Bronchial epithelial cell (primary cell): Measurements from ENCODE around the gene ZFAND3. TPM values are rescaled to one million over a fixed set of nuclear protein-coding genes. Genes with fewer than 3 reads are reported as not detected.

ENCODE experiments used
- DNase-seq: peaks from one replicate; pipeline ENCODE4 v3.0.0-alpha.2; 2010; ENCODE audit warnings: low read depth
- FAIRE-seq: peaks from 2 replicates; lab custom pipeline; 2011; peaks lifted over from hg19 to GRCh38; lab: Jason Lieb, UNC
- H3K27me3 ChIP-seq: 2 replicates; pipeline ENCODE4 v1.5.1; 2011; ENCODE audit warnings: low read length; ENCODE audit not compliant: control insufficient read depth, insufficient read depth
- H3K36me3 ChIP-seq: 2 replicates; pipeline ENCODE4 v1.5.1; 2011; ENCODE audit warnings: low read length; ENCODE audit not compliant: control insufficient read depth, insufficient read depth
- H3K4me3 ChIP-seq: 2 replicates; pipeline ENCODE4 v1.5.1; 2011; ENCODE audit warnings: mild to moderate bottlenecking, low read depth, low read length, control low read depth
- total RNA-seq: library from RNA; depleted of rRNA; stranded (reverse); fragments of >200 nt; gene quantifications from 2 replicates; pipeline ENCODE4 v1.2.1, GENCODE V29; 2014
- TF ChIP-seq, protein P1 (sequence below): IDR thresholded peaks from 2 replicates; pipeline ENCODE4 v1.5.1; 2011; ENCODE audit warnings: mild to moderate bottlenecking, moderate library complexity, low read length, control low read depth, inconsistent platforms; ENCODE audit not compliant: insufficient read depth, severe bottlenecking

The ZFAND3 gene, protein sequence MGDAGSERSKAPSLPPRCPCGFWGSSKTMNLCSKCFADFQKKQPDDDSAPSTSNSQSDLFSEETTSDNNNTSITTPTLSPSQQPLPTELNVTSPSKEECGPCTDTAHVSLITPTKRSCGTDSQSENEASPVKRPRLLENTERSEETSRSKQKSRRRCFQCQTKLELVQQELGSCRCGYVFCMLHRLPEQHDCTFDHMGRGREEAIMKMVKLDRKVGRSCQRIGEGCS
- 25.5 and 41.3 TPM in 2 replicates for total RNA-seq

DNA sequence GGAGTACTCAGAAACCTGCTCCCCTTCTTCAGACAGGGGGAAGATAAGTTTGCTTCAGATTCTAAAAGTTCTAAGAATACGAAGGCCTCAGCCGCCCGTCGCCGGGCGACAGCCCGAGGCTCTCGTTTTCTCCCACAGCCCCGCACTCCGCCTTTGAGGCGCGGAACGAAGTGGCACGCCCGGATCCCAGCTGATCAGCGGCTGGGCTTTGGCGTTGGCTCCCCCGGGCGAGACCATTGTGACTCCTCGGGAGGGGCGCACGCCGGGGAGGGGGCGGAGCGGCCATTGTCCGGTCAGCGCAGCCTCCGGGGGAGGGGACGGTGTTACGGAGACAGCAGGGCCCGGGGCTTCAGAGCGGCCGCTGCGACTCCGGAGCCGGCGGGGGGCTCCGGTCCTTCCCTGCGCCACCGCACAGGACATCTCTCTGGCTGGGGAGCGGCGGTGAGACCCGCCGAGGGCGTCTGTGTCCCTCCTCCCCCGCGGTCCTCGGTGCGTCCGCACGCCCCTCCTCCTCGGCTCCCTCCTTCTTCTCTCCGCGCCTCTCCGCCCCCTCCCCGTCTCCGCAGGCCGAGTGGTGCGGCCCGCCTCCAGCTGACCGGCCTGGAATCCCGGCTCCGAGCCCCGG lies at the start of gene ZFAND3:
TSS of gene ZFAND3 (plus strand) at position 551 of the 625 bp plus-strand sequence. CDS start 219 bp downstream, outside the sequence.
- no peak for FAIRE-seq
- peak; percentile 81 for DNase-seq
- H3K4me3 ChIP-seq: peak within 1 kb of the TSS; percentile 72
- no peaks in the 10 kb centered on the region for H3K36me3 ChIP-seq
- TF ChIP-seq, protein P1, sequence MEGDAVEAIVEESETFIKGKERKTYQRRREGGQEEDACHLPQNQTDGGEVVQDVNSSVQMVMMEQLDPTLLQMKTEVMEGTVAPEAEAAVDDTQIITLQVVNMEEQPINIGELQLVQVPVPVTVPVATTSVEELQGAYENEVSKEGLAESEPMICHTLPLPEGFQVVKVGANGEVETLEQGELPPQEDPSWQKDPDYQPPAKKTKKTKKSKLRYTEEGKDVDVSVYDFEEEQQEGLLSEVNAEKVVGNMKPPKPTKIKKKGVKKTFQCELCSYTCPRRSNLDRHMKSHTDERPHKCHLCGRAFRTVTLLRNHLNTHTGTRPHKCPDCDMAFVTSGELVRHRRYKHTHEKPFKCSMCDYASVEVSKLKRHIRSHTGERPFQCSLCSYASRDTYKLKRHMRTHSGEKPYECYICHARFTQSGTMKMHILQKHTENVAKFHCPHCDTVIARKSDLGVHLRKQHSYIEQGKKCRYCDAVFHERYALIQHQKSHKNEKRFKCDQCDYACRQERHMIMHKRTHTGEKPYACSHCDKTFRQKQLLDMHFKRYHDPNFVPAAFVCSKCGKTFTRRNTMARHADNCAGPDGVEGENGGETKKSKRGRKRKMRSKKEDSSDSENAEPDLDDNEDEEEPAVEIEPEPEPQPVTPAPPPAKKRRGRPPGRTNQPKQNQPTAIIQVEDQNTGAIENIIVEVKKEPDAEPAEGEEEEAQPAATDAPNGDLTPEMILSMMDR: no peak
- H3K27me3 ChIP-seq: no peaks in the 10 kb centered on the region

DNA sequence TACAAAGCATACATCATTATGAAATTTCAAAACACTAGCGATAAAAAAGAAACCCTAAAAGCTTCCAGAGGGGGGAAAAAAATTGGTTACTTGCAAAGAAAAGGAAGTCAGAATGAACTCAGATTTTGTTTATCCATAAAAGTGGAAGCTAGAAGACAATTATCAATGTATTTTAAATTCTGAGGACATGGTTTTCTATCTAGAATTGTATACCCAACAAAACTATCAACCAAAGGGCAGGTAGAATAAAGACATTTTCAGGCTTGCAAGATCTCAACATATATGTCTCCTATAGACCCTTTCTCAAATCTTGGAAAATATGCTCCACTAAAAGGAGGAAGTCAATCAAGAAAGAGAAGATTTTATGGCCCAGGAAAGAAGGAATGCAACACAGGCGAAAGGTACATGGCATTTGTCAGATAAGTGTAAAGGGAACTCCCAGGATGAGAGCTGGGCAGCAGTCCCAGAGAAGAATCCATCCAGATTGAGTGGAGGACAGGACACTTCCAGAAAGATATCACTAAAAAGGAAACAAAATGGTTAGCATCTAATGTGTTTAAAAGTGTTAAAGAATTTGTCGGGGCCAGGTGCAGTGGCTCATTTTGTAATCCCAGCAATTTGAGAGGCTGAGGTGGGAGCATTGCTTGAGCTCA lies 45.4 kb upstream of the ZFAND3 start:
- FAIRE-seq: no peak
- no peak for DNase-seq
- H3K27me3 ChIP-seq: no peaks in the 10 kb centered on the region
- H3K36me3 ChIP-seq: no peaks in the 10 kb centered on the region
- TF ChIP-seq, protein P1: no peak
- no peak overlapping the region for H3K4me3 ChIP-seq

GRCh38 chr6:37776566-37776965 lies 43.0 kb upstream of the ZFAND3 start:
- FAIRE-seq: no peak
- no peaks in the 10 kb centered on the region for H3K27me3 ChIP-seq

DNA sequence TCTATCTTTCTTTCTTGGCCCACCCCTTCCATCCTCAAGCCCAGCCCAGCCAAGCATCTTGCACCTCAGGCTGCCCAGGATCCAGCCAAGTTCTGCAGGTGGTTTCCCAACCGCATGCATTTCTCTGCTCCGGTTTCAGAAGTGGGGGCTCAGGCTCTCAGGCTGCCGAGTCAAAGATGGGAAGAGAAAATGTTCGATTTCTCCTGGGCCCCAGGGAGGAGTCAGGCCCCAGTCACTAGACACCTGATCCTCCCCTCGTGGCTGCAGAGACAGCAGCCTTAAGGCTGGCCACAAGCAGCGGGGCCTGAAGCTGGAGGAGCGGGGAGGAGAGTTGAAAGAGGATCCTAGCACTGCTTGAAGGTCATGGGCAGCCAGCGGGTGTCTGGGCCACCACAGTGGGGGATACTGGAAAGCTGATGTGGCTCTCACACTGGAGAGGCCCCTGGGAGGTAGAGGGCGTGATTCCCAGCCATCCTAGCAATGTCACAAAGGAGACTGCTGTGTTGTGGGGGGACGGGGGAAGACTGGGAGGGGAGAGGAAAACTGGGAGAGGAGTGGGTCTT lies 42.2 kb upstream of the ZFAND3 start:
- Histone ChIP-seq H3K4me3 (no peak overlapping the region), H3K27me3 (no peaks in the 10 kb centered on the region), H3K36me3 (no peaks in the 10 kb centered on the region)
- FAIRE-seq (no peak), DNase-seq (no peak)
- TF ChIP-seq, protein P1: no peak

More at GRCh38 chr6:37776566-37776965, 43.0 kb upstream of the ZFAND3 start:
- TF ChIP-seq, protein P1: no peak
- no peak for DNase-seq
- Histone ChIP-seq H3K4me3 (no peak overlapping the region), H3K36me3 (no peaks in the 10 kb centered on the region)

- no peak for FAIRE-seq
Observed at GRCh38 chr6:37779111-37779800, 40.3 kb upstream of the ZFAND3 start.

More at GRCh38 chr6:37779111-37779800, 40.3 kb upstream of the ZFAND3 start:
- TF ChIP-seq, protein P1: no peak
- DNase-seq: no peak
- no peaks in the 10 kb centered on the region for H3K27me3 ChIP-seq
- H3K36me3 ChIP-seq: no peaks in the 10 kb centered on the region
- no peak overlapping the region for H3K4me3 ChIP-seq
